HS-27A (cell line): ENCODE measurements around the gene ATG9B.

Experiments
- DNase-seq: peaks from one replicate; pipeline ENCODE4 v3.0.0-alpha.2; 2012; ENCODE audit warnings: low read depth, missing footprints

The ATG9B gene

GRCh38 chr7:150979713-150980390 lies 44.4 kb downstream of the ATG9B start:
- DNase-seq, result no peak

GRCh38 chr7:150978126-150978789 lies 46.0 kb downstream of the ATG9B start, which contains the start of gene KCNH2:
Gene KCNH2, minus strand, starts transcription at chr7:150978321. Its CDS starts 408 bp downstream, at chr7:150977913.
- DNase-seq, result no peak

GRCh38 chr7:150977382-150978125 lies 46.7 kb downstream of the ATG9B start:
- DNase-seq, result no peak

- no peak for DNase-seq
These were observed 47.5 kb downstream of the ATG9B start for GRCh38 chr7:150976529-150977381.

- DNase-seq, result no peak
These were observed 48.6 kb downstream of the ATG9B start for GRCh38 chr7:150975536-150976319.

GRCh38 chr7:150974468-150975391 lies 49.6 kb downstream of the ATG9B start:
- DNase-seq, result no peak

- no peak for DNase-seq
These were observed 50.5 kb downstream of the ATG9B start for GRCh38 chr7:150973571-150974451.

GRCh38 chr7:150972741-150973140 lies 51.6 kb downstream of the ATG9B start:
- DNase-seq, result no peak

- DNase-seq, result no peak
These were observed 52.2 kb downstream of the ATG9B start for GRCh38 chr7:150972023-150972468.

GRCh38 chr7:150971242-150972022 lies 52.9 kb downstream of the ATG9B start:
- no peak for DNase-seq

- no peak for DNase-seq
These were observed 53.9 kb downstream of the ATG9B start for GRCh38 chr7:150970424-150970823.

GRCh38 chr7:150969475-150969874 lies 54.8 kb downstream of the ATG9B start:
- DNase-seq, result no peak

- DNase-seq, result no peak
These were observed 55.4 kb downstream of the ATG9B start for GRCh38 chr7:150968734-150969372.

GRCh38 chr7:150968056-150968733 lies 56.1 kb downstream of the ATG9B start:
- DNase-seq, result no peak

GRCh38 chr7:150967349-150967748 lies 56.9 kb downstream of the ATG9B start:
- no peak for DNase-seq

- no peak for DNase-seq
These were observed 58.3 kb downstream of the ATG9B start for GRCh38 chr7:150966002-150966401.

GRCh38 chr7:150965273-150965830 lies 58.9 kb downstream of the ATG9B start:
- no peak for DNase-seq
